GM12878 (cell line): ENCODE measurements around the gene C20orf96. TPM values are rescaled to one million over a fixed set of nuclear protein-coding genes. Genes with fewer than 3 reads are reported as not detected.
A peak's percentile ranks its signal among the peaks of the same experiment; 100 is the strongest.

ENCODE experiments used
- ATAC-seq: fragments of 200-7000 bp; cut with Tn5 transposase; 3 replicates; pipeline ENCODE4 v1.9.1; 2020; ENCODE audit warnings: mild to moderate bottlenecking, moderate library complexity
- BruUV-seq: library from RNA; stranded (reverse); fragments of 400-500 nt; replicated peaks from 2 replicates; lab custom pipeline; 2021; lab: Mats Ljungman, UMichigan
- CTCF ChIA-PET: fragments of 300-600 bp; sonication (Branson Sonifier 250); formaldehyde crosslinking; extraction: SDS; loops from one replicate; lab custom pipeline; 2021; ENCODE audit warnings: inconsistent platforms; lab: Yijun Ruan, JAX
- POLR2A ChIA-PET: fragments of 350-600 bp; formaldehyde crosslinking; extraction: SDS; loops from one replicate; lab custom pipeline; 2021; ENCODE audit warnings: inconsistent platforms; lab: Charles Lee
- RAD21 ChIA-PET: fragments of 300-600 bp; sonication (Branson Sonifier 250); formaldehyde crosslinking; loops from one replicate; lab custom pipeline; 2023; ENCODE audit warnings: antibody characterized with exemption; ENCODE audit not compliant: unreplicated experiment; lab: Charles Lee
- SMC1A ChIA-PET: fragments of 300-600 bp; sonication (Branson Sonifier 250); formaldehyde crosslinking; loops from one replicate; lab custom pipeline; 2023; ENCODE audit not compliant: unreplicated experiment, uncharacterized antibody; lab: Charles Lee
- DNase-seq: peaks from one replicate; pipeline ENCODE4 v3.0.0-alpha.2; 2011; ENCODE audit warnings: low read depth, low spot score
- FAIRE-seq: peaks from 3 replicates; lab custom pipeline; 2011; peaks lifted over from hg19 to GRCh38; lab: Jason Lieb, UNC
- H2AFZ ChIP-seq: 2 replicates; pipeline ENCODE4 v1.6.0; 2011; ENCODE audit warnings: low read depth, low read length, control low read depth; ENCODE audit not compliant: control insufficient read depth
- H3K27ac ChIP-seq: 2 replicates; pipeline ENCODE4 v1.5.1; 2011; ENCODE audit warnings: control low read depth; ENCODE audit not compliant: control insufficient read depth, insufficient read depth
- H3K27me3 ChIP-seq, 2 experiments: replicated peaks in 1 of 2; 2 replicates each; pipeline versions ENCODE4 v1.6.0 to v1.6.1; 2011; ENCODE audit warnings: low read length in 1 of 2; ENCODE audit not compliant: control insufficient read depth in 2 of 2, insufficient read depth in 2 of 2
- H3K36me3 ChIP-seq, 2 experiments: 2 replicates each; pipeline ENCODE4 v1.5.1; 2011; ENCODE audit warnings: low read length in 1 of 2; ENCODE audit not compliant: control insufficient read depth in 2 of 2, insufficient read depth in 2 of 2
- H3K4me1 ChIP-seq: 2 replicates; pipeline ENCODE4 v1.6.1; 2011; ENCODE audit warnings: mild to moderate bottlenecking, low read length, moderate library complexity, mixed read lengths; ENCODE audit not compliant: control insufficient read depth, insufficient read depth
- H3K4me2 ChIP-seq: 2 replicates; pipeline ENCODE4 v1.6.0; 2011; ENCODE audit warnings: control low read depth; ENCODE audit not compliant: control insufficient read depth, insufficient read depth
- H3K4me3 ChIP-seq: fragments of 200-600 bp; sonication (generic); 2 replicates; pipeline ENCODE4 v1.5.1; 2016
- H3K79me2 ChIP-seq: 2 replicates; pipeline ENCODE4 v1.6.0; 2011; ENCODE audit warnings: low read length; ENCODE audit not compliant: control insufficient read depth, insufficient read depth
- H3K9ac ChIP-seq: 2 replicates; pipeline ENCODE4 v1.8.0; 2011; ENCODE audit warnings: low read length, control low read depth, mixed read lengths; ENCODE audit not compliant: control insufficient read depth, insufficient read depth
- H3K9me3 ChIP-seq: replicated peaks from 3 replicates; pipeline ENCODE4 v1.5.1; 2011; ENCODE audit warnings: mild to moderate bottlenecking, low read length; ENCODE audit not compliant: control insufficient read depth, insufficient read depth
- H4K20me1 ChIP-seq: 2 replicates; pipeline ENCODE4 v1.6.0; 2011; ENCODE audit not compliant: control insufficient read depth, insufficient read depth
- POLR2A ChIP-seq: IDR thresholded peaks from 2 replicates; pipeline ENCODE4 v1.6.1; 2011; ENCODE audit warnings: low read depth, mild to moderate bottlenecking, low read length
- ZZZ3 ChIP-seq: IDR thresholded peaks from 2 replicates; pipeline ENCODE4 v1.6.1; 2011; ENCODE audit warnings: low read depth; ENCODE audit not compliant: control insufficient read depth, insufficient read length
- WGBS: methylation state at CpG from one replicate; pipeline ENCODE4 v1.1.6; 2016; ENCODE audit warnings: low lambda C conversion rate; ENCODE audit not compliant: insufficient replicate concordance, insufficient coverage; ENCODE audit errors: missing lambda C conversion rate; 5-methylcytosine and 5-hydroxymethylcytosine counted together
- in situ Hi-C: fragments of 300-500 bp; cut with MboI; formaldehyde crosslinking; loops from 9 replicates; pipeline ENCODE4 v1.14.3; 2018; ENCODE audit warnings: mixed read lengths
- intact Hi-C: fragments of 100-400 bp; cut with micrococcal nuclease; formaldehyde crosslinking; loops from one replicate; pipeline ENCODE4 v1.14.2; 2022; ENCODE audit not compliant: unreplicated experiment
- polyA plus RNA-seq, 11 experiments: library from polyadenylated mRNA; depleted of rRNA in 4 of 11; unstranded in 6 of 11; stranded (reverse) in 5 of 11; fragments of >200 nt; fragmentation: Nextera tagmentation in 4 of 11; fragmentation: Illumina TruSeq in 1 of 11; extraction: Ambion mirVana in 4 of 11; extraction: Trizol in 1 of 11; gene quantifications; 1 replicate in 1 of 11; 2 replicates in 10 of 11; pipeline versions ENCODE4 v1.2.1 to v1.2.3, GENCODE V29; 2011 to 2016; ENCODE audit warnings: inconsistent platforms in 2 of 11, missing spikeins in 2 of 11, low read depth in 1 of 11
- total RNA-seq, 4 experiments: library from RNA; depleted of rRNA in 3 of 4; stranded (reverse); fragments of >200 nt in 3 of 4; fragmentation: Illumina TruSeq in 1 of 4; extraction: Trizol in 1 of 4; gene quantifications; 2 replicates each; pipeline versions ENCODE4 v1.2.1 to v1.2.3, GENCODE V29; 2013 to 2021

Gene C20orf96
- total and polyA plus RNA-seq, 10 of the 15 experiments (the other 5 are each of a cell fraction or from before 2014, with no cell fraction given) = 1.4 to 8.6 (median 5.9) TPM

- H3K27ac ChIP-seq = no peak overlapping the region
- peak overlapping the region; percentile 85 for H3K4me3 ChIP-seq
- no peak for FAIRE-seq
Measured at GRCh38 chr20:328027-328974, 37.8 kb upstream of the C20orf96 start.

More at GRCh38 chr20:328027-328974, 37.8 kb upstream of the C20orf96 start:
- intact Hi-C loops (no loop called here), in situ Hi-C loops (no loop called here)
- H3K9me3 ChIP-seq = no peaks in the 10 kb centered on the region
- no peak for DNase-seq
- H3K79me2 ChIP-seq = peaks cover 11% of the 10 kb centered on the region
- ChIA-PET CTCF (interaction anchor here (1.1 to 4.6 kb wide), 6 partner anchors 29 to 118 kb away, joined by 3 to 59 read pairs (median 13); no protein-coding TSS in a partner anchor), POLR2A (interaction anchor here (0.7 to 1.2 kb wide), 2 partner anchors 30 to 102 kb away, joined by 3 to 4 read pairs; no protein-coding TSS in a partner anchor), SMC1A (interaction anchor here (0.6 to 3.9 kb wide), 3 partner anchors 30 to 63 kb away, joined by 3 to 28 read pairs (median 5); partner anchors contain the start of gene TRIB3)
- H4K20me1 ChIP-seq = peaks cover 4% of the 10 kb centered on the region
- no peak overlapping the region for H2AFZ ChIP-seq
- 79% methylated on average over 27 of the region's 31 CpGs for WGBS
- H3K4me2 ChIP-seq = peak overlapping the region; percentile 84
- H3K4me1 ChIP-seq = peaks cover 15% of the 10 kb centered on the region
- TF ChIP-seq POLR2A (peak; percentile 8; the same call in 1 of the 2 replicates), ZZZ3 (no peak)
- TF ChIP-seq, all 136 proteins: peak for 1
- no peak for ATAC-seq
- no peaks in the 10 kb centered on the region; a peak in 1 of 4 replicates for H3K36me3 ChIP-seq
- no peaks in the 10 kb centered on the region for H3K27me3 ChIP-seq
- BruUV-seq = TSS peak; percentile 47
- peak overlapping the region; percentile 57 for H3K9ac ChIP-seq
- RAD21 ChIA-PET = interaction anchor here (0.7 to 0.9 kb wide), 2 partner anchors 19 to 30 kb away, joined by 3 read pairs; no protein-coding TSS in a partner anchor
